Limb (tissue), 2 donors: ENCODE data around the gene DYNLT5.
"Not testable (repeated sequence)": the region's sequence is repeated elsewhere in the genome, so short reads cannot be mapped to it uniquely, and the experiment has no call there.

Experiments
- DNase-seq, 2 donors: peaks; one replicate each; pipeline ENCODE4 v3.0.0-alpha.2; 2016; ENCODE audit errors: extremely low spot score in 2 of 2

Gene DYNLT5

GRCh38 chr1:66788231-66788939 lies 36.1 kb downstream of the DYNLT5 start:
- no peak for DNase-seq

- no peak for DNase-seq
Observed at GRCh38 chr1:66791621-66792610, 39.7 kb downstream of the DYNLT5 start.

GRCh38 chr1:66795839-66796238 lies 43.6 kb downstream of the DYNLT5 start:
- DNase-seq: not testable (repeated sequence)

GRCh38 chr1:66809245-66809644 lies 57.0 kb downstream of the DYNLT5 start:
- DNase-seq: no peak

- no peak for DNase-seq
Observed at GRCh38 chr1:66809736-66810326, 57.6 kb downstream of the DYNLT5 start.

GRCh38 chr1:66824771-66825170 lies 72.5 kb downstream of the DYNLT5 start:
- DNase-seq: no peak
